Neural cell (in vitro differentiated cells): Measurements from ENCODE around the gene TEX13A.

Source experiments
- EP300 ChIP-seq: fragments of 450-650 bp; conservative IDR thresholded peaks from 2 replicates; pipeline ENCODE4 v1.6.1; 2014; ENCODE audit warnings: antibody characterized with exemption, mild to moderate bottlenecking, moderate library complexity; ENCODE audit not compliant: poor library complexity, severe bottlenecking
- EZH2 ChIP-seq: fragments of 200-600, 300-800 bp; shearing (Covaris generic), sonication (generic); IDR thresholded peaks from 2 replicates; pipeline ENCODE4 v1.6.1; 2014; ENCODE audit warnings: antibody characterized with exemption, low read length, borderline replicate concordance, mild to moderate bottlenecking; ENCODE audit not compliant: insufficient read depth, poor library complexity, severe bottlenecking
- MXI1 ChIP-seq: fragments of 450-650 bp; conservative IDR thresholded peaks from 2 replicates; pipeline ENCODE4 v1.6.1; 2014; ENCODE audit warnings: antibody characterized with exemption, mild to moderate bottlenecking; ENCODE audit not compliant: poor library complexity, severe bottlenecking
- POLR2AphosphoS5 ChIP-seq: IDR thresholded peaks from 2 replicates; pipeline ENCODE4 v1.6.1; 2012
- SMC3 ChIP-seq: fragments of 450-650 bp; conservative IDR thresholded peaks from 2 replicates; pipeline ENCODE4 v1.6.1; 2014; ENCODE audit warnings: antibody characterized with exemption, mild to moderate bottlenecking, moderate library complexity; ENCODE audit not compliant: poor library complexity
- TF ChIP-seq, protein P1 (sequence below): fragments of 450-650 bp; IDR thresholded peaks from 2 replicates; pipeline ENCODE4 v1.5.1; 2014; ENCODE audit warnings: antibody characterized with exemption, mild to moderate bottlenecking, moderate library complexity; ENCODE audit not compliant: poor library complexity, severe bottlenecking
- TF ChIP-seq, protein P2 (sequence below): IDR thresholded peaks from 2 replicates; pipeline ENCODE4 v1.6.1; 2012; ENCODE audit warnings: borderline replicate concordance

GRCh38 chrX:105211066-105211575 lies 9.4 kb downstream of the TEX13A start:
- TF ChIP-seq EZH2 (no peak), SMC3 (no peak), EP300 (no peak), POLR2AphosphoS5 (no peak), MXI1 (no peak)
- TF ChIP-seq, protein P1, sequence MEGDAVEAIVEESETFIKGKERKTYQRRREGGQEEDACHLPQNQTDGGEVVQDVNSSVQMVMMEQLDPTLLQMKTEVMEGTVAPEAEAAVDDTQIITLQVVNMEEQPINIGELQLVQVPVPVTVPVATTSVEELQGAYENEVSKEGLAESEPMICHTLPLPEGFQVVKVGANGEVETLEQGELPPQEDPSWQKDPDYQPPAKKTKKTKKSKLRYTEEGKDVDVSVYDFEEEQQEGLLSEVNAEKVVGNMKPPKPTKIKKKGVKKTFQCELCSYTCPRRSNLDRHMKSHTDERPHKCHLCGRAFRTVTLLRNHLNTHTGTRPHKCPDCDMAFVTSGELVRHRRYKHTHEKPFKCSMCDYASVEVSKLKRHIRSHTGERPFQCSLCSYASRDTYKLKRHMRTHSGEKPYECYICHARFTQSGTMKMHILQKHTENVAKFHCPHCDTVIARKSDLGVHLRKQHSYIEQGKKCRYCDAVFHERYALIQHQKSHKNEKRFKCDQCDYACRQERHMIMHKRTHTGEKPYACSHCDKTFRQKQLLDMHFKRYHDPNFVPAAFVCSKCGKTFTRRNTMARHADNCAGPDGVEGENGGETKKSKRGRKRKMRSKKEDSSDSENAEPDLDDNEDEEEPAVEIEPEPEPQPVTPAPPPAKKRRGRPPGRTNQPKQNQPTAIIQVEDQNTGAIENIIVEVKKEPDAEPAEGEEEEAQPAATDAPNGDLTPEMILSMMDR: no peak
- TF ChIP-seq, protein P2, sequence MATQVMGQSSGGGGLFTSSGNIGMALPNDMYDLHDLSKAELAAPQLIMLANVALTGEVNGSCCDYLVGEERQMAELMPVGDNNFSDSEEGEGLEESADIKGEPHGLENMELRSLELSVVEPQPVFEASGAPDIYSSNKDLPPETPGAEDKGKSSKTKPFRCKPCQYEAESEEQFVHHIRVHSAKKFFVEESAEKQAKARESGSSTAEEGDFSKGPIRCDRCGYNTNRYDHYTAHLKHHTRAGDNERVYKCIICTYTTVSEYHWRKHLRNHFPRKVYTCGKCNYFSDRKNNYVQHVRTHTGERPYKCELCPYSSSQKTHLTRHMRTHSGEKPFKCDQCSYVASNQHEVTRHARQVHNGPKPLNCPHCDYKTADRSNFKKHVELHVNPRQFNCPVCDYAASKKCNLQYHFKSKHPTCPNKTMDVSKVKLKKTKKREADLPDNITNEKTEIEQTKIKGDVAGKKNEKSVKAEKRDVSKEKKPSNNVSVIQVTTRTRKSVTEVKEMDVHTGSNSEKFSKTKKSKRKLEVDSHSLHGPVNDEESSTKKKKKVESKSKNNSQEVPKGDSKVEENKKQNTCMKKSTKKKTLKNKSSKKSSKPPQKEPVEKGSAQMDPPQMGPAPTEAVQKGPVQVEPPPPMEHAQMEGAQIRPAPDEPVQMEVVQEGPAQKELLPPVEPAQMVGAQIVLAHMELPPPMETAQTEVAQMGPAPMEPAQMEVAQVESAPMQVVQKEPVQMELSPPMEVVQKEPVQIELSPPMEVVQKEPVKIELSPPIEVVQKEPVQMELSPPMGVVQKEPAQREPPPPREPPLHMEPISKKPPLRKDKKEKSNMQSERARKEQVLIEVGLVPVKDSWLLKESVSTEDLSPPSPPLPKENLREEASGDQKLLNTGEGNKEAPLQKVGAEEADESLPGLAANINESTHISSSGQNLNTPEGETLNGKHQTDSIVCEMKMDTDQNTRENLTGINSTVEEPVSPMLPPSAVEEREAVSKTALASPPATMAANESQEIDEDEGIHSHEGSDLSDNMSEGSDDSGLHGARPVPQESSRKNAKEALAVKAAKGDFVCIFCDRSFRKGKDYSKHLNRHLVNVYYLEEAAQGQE: no peak
